Loucy (cell line): ENCODE data around the gene CEL.

ENCODE experiments used
- H2AFZ ChIP-seq: fragments of 200-600 bp; sonication (generic); 2 replicates; pipeline ENCODE4 v1.6.0; 2016; ENCODE audit warnings: antibody characterized with exemption, mild to moderate bottlenecking, low read length, moderate library complexity
- H3F3A ChIP-seq: fragments of 200-600 bp; 2 replicates; pipeline ENCODE4 v1.6.0; 2016; ENCODE audit warnings: antibody characterized with exemption, low read depth, mild to moderate bottlenecking
- H3K27me3 ChIP-seq: fragments of 200-600 bp; sonication (generic); 2 replicates; pipeline ENCODE4 v1.6.1; 2014; ENCODE audit warnings: low read length, mild to moderate bottlenecking; ENCODE audit not compliant: insufficient read depth, poor library complexity, severe bottlenecking
- H3K36me3 ChIP-seq: fragments of 200-600 bp; sonication (generic); 2 replicates; pipeline ENCODE4 v1.6.1; 2016; ENCODE audit warnings: low read length; ENCODE audit not compliant: insufficient read depth
- H3K4me1 ChIP-seq: fragments of 200-600 bp; sonication (generic); 2 replicates; pipeline ENCODE4 v1.5.1; 2014; ENCODE audit warnings: low read length, mild to moderate bottlenecking; ENCODE audit not compliant: insufficient read depth, poor library complexity, severe bottlenecking
- H3K4me2 ChIP-seq: fragments of 200-600 bp; sonication (generic); 2 replicates; pipeline ENCODE4 v1.6.0; 2014; ENCODE audit warnings: antibody characterized with exemption, low read length, low read depth, mild to moderate bottlenecking; ENCODE audit not compliant: poor library complexity, severe bottlenecking
- H3K4me3 ChIP-seq: fragments of 200-600 bp; sonication (generic); 2 replicates; pipeline ENCODE4 v1.5.1; 2014; ENCODE audit warnings: low read length, mild to moderate bottlenecking, mixed read lengths; ENCODE audit not compliant: poor library complexity, severe bottlenecking
- H3K79me2 ChIP-seq: fragments of 200-600 bp; sonication (generic); 2 replicates; pipeline ENCODE4 v1.6.1; 2014; ENCODE audit warnings: low read length; ENCODE audit not compliant: insufficient read depth
- H3K9ac ChIP-seq: fragments of 200-600 bp; sonication (generic); 2 replicates; pipeline ENCODE4 v1.6.0; 2014; ENCODE audit warnings: mild to moderate bottlenecking, low read depth, low read length, moderate library complexity; ENCODE audit not compliant: poor library complexity, severe bottlenecking
- H3K9me2 ChIP-seq: fragments of 200-600 bp; sonication (generic); replicated peaks from 2 replicates; pipeline ENCODE4 v1.6.1; 2016; ENCODE audit warnings: low read depth, low read length, mixed read lengths
- H3K9me3 ChIP-seq: fragments of 200-600 bp; sonication (generic); 2 replicates; pipeline ENCODE4 v1.6.1; 2014; ENCODE audit warnings: mild to moderate bottlenecking, antibody characterized with exemption, low read length, low read depth; ENCODE audit not compliant: insufficient read depth
- H4K20me1 ChIP-seq: fragments of 200-600 bp; sonication (generic); 2 replicates; pipeline ENCODE4 v1.6.0; 2014; ENCODE audit warnings: antibody characterized with exemption, low read length, mild to moderate bottlenecking; ENCODE audit not compliant: insufficient read depth, poor library complexity, severe bottlenecking
- EZH2phosphoT487 ChIP-seq: fragments of 200-600 bp; IDR thresholded peaks from 2 replicates; pipeline ENCODE4 v1.6.1; 2018; ENCODE audit warnings: antibody characterized with exemption, mild to moderate bottlenecking, moderate library complexity, borderline replicate concordance
- TF ChIP-seq, protein P1 (sequence below): fragments of 200-600 bp; sonication (generic); conservative IDR thresholded peaks from 2 replicates; pipeline ENCODE4 v1.5.1; 2014; ENCODE audit warnings: mild to moderate bottlenecking, antibody characterized with exemption, low read length

The CEL gene

DNA sequence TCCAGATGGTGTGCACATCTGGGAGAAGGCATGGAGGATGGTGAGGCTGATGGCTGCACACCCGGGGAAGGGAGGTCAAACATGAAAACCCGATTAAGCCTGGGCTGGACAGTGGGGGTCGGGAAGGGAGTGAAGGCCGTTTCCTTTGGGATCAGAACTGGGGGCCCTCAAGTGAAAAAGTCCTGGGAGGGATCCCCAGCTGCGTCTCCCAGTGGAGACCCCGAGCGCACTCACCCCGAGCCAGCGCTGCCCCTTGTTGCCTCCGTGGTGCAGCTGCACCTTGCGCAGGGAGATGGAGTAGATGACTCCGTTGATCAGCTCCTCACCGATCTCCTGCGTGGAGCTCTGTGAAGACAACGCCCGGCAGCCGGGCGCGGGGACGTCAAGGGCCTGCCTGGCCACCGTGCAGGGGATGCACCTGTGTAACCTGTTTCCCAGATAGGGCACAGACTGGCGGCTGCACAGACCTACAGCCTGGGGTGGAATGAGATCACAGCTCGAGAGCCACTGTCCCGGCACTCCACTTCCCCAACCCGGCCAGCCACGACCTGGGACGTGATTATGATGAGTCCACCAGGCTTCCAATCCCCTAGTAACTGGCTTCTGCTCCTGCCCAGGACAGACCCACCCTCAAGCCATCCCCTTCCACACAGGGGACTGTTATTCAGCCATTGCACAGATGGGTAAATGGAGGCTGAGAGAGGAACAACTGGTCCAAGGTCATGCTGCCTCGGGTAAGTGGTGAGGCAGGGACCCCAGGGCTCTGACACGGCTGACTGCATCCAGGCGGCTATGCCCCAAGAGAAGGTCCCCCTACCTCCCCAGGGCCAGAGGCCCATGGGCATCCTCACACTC, 50.3 kb downstream of the CEL start:
- Histone ChIP-seq H3K9me3 (no peaks in the 10 kb centered on the region), H2AFZ (no peak overlapping the region), H3K27me3 (no peaks in the 10 kb centered on the region), H3K4me1 (peaks cover 39% of the 10 kb centered on the region), H3K4me3 (peak overlapping the region; percentile 31), H4K20me1 (peaks cover 57% of the 10 kb centered on the region), H3K36me3 (peaks cover 50% of the 10 kb centered on the region; the same call in 1 of the 2 replicates), H3K79me2 (peaks cover 54% of the 10 kb centered on the region), H3K9ac (no peak overlapping the region), H3F3A (no peaks in the 10 kb centered on the region), H3K4me2 (peak overlapping the region; percentile 66), H3K9me2 (no peaks in the 10 kb centered on the region)
- no peak for TF ChIP-seq EZH2phosphoT487
- TF ChIP-seq, protein P1, sequence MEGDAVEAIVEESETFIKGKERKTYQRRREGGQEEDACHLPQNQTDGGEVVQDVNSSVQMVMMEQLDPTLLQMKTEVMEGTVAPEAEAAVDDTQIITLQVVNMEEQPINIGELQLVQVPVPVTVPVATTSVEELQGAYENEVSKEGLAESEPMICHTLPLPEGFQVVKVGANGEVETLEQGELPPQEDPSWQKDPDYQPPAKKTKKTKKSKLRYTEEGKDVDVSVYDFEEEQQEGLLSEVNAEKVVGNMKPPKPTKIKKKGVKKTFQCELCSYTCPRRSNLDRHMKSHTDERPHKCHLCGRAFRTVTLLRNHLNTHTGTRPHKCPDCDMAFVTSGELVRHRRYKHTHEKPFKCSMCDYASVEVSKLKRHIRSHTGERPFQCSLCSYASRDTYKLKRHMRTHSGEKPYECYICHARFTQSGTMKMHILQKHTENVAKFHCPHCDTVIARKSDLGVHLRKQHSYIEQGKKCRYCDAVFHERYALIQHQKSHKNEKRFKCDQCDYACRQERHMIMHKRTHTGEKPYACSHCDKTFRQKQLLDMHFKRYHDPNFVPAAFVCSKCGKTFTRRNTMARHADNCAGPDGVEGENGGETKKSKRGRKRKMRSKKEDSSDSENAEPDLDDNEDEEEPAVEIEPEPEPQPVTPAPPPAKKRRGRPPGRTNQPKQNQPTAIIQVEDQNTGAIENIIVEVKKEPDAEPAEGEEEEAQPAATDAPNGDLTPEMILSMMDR: no peak

DNA sequence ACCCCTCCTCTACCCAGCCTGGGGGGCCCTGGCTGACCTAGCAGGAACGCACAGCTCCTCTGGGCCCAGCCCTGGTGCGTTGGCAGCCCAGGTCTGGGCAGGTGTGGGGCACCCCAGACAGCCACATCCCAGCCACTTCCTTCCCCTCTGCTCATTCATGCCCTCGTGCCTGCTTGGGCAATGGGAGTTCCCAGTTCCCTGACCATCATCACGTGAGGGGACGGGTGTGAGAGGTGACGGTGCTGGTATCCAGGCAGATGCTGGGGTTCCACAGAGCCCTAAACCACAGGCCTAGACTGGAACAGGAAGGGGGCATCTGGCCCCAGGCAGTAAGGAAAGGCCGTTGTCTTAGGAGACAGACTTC, 50.9 kb downstream of the CEL start:
- no peaks in the 10 kb centered on the region for H3K27me3 ChIP-seq
- TF ChIP-seq, protein P1: no peak
- TF ChIP-seq EZH2phosphoT487: no peak
- H3K4me2 ChIP-seq: peak overlapping the region; percentile 66
- H2AFZ ChIP-seq: no peak overlapping the region
- peaks cover 39% of the 10 kb centered on the region for H3K4me1 ChIP-seq
- peaks cover 60% of the 10 kb centered on the region for H4K20me1 ChIP-seq
- no peaks in the 10 kb centered on the region for H3F3A ChIP-seq
- no peaks in the 10 kb centered on the region for H3K9me3 ChIP-seq
- H3K9me2 ChIP-seq: no peaks in the 10 kb centered on the region
- peak overlapping the region; percentile 62 for H3K9ac ChIP-seq
- peak overlapping the region; percentile 31 for H3K4me3 ChIP-seq
- H3K79me2 ChIP-seq: peaks cover 60% of the 10 kb centered on the region
- peaks cover 44% of the 10 kb centered on the region; the same call in 1 of the 2 replicates for H3K36me3 ChIP-seq

DNA sequence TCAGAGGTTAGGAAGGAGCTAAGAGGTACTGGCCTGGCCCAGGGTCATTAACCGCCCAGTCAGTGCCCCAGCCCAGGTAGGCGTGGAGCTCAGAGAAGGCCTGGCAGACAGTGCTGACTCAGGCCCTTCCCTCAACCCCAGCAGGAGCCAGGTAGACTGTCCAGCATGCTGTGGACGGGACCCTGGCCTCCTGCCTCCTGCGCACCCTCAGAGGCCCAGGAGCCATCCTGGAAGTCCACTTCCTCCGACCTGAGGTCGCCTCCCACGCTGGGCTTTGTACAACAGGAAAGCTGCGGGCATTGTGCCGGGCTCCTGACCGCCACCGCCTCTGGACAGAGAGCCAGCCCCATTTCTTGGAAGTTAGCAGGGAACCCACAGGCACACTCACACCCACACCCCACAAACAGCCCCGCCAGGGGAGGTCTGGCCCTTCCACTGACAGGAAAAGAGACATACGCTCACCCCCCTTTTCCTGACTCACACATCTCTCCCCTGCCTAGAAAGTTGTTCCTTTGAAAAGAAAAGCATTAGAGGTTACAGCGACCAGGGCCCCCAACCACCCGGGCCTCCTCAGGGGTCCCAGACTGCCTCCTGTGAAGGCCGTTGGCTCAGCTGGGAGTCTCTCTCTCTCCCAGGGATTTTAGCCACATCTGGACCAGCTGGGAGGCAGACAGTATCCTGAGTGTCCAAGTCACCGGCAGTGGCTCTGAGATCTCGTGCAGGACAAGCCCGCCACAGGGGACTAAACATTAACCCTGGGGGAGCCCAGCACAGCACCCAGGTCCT, 51.6 kb downstream of the CEL start:
- H3K9me3 ChIP-seq: no peaks in the 10 kb centered on the region
- peaks cover 67% of the 10 kb centered on the region for H3K79me2 ChIP-seq
- peak overlapping the region; percentile 31 for H3K4me3 ChIP-seq
- peaks cover 66% of the 10 kb centered on the region for H4K20me1 ChIP-seq
- peaks cover 39% of the 10 kb centered on the region for H3K4me1 ChIP-seq
- TF ChIP-seq, protein P1: no peak
- TF ChIP-seq EZH2phosphoT487: no peak
- no peak overlapping the region for H2AFZ ChIP-seq
- H3F3A ChIP-seq: no peaks in the 10 kb centered on the region
- H3K27me3 ChIP-seq: no peaks in the 10 kb centered on the region
- H3K9me2 ChIP-seq: no peaks in the 10 kb centered on the region
- H3K4me2 ChIP-seq: peak overlapping the region; percentile 66
- H3K9ac ChIP-seq: peak overlapping the region; percentile 62
- peaks cover 37% of the 10 kb centered on the region; the same call in 1 of the 2 replicates for H3K36me3 ChIP-seq
